Activated CD8-positive, alpha-beta T cell treated with anti-CD3 and anti-CD28 coated beads for 36 hours (primary cell): ENCODE measurements around the gene KLF18. TPM values are rescaled to one million over a fixed set of nuclear protein-coding genes. Genes with fewer than 3 reads are reported as not detected.

Experiments used
- ATAC-seq: fragments of 200-7000 bp; cut with Tn5 transposase; one replicate; pipeline ENCODE4 v1.10.0; 2021; ENCODE audit warnings: mild to moderate bottlenecking, moderate library complexity
- CTCF ChIA-PET: fragments of 350-600 bp; sonication (Branson Sonifier 250); formaldehyde crosslinking; loops from one replicate; lab custom pipeline; 2021; ENCODE audit warnings: antibody characterized with exemption; lab: Charles Lee
- POLR2A ChIA-PET: fragments of 350-600 bp; sonication (Branson Sonifier 250); formaldehyde crosslinking; loops from one replicate; lab custom pipeline; 2021; ENCODE audit warnings: antibody characterized with exemption; lab: Charles Lee
- DNase-seq: peaks from one replicate; pipeline ENCODE4 v3.0.0-alpha.2; 2020
- H3K27ac Mint-ChIP-seq: one replicate; pipeline ENCODE4 v1.8.0; 2021; ENCODE audit warnings: mild to moderate bottlenecking, mixed read lengths
- H3K27me3 Mint-ChIP-seq: one replicate; pipeline ENCODE4 v1.8.0; 2021; ENCODE audit warnings: mixed read lengths
- H3K36me3 Mint-ChIP-seq: one replicate; pipeline ENCODE4 v1.8.0; 2021; ENCODE audit warnings: low read depth, mixed read lengths
- H3K4me1 Mint-ChIP-seq: one replicate; pipeline ENCODE4 v1.8.0; 2021; ENCODE audit warnings: low read depth, mixed read lengths
- H3K4me3 Mint-ChIP-seq: one replicate; pipeline ENCODE4 v1.8.0; 2021; ENCODE audit warnings: mild to moderate bottlenecking, moderate library complexity, mixed read lengths
- H3K9me3 Mint-ChIP-seq: one replicate; pipeline ENCODE4 v1.8.0; 2021; ENCODE audit warnings: mixed read lengths
- CTCF ChIP-seq: fragments of 200-600 bp; IDR thresholded peaks from one replicate; pipeline ENCODE4 v1.8.0; 2022; ENCODE audit warnings: antibody characterized with exemption, mild to moderate bottlenecking
- intact Hi-C: fragments of 100-400 bp; cut with micrococcal nuclease; formaldehyde crosslinking; loops from one replicate; pipeline ENCODE4 v1.10.0; 2022
- total RNA-seq, 2 experiments: library from RNA; stranded (reverse); gene quantifications; one replicate each; pipeline ENCODE4 v1.2.3, GENCODE V29; 2021

The KLF18 gene
- total RNA-seq, 2 experiments from 2014 or later, result not detected

- POLR2A ChIA-PET, result no interaction called here
- H3K27ac Mint-ChIP-seq, result no peak overlapping the region
Measured at GRCh38 chr1:44158871-44159270, 17.4 kb upstream of the KLF18 start.

DNA sequence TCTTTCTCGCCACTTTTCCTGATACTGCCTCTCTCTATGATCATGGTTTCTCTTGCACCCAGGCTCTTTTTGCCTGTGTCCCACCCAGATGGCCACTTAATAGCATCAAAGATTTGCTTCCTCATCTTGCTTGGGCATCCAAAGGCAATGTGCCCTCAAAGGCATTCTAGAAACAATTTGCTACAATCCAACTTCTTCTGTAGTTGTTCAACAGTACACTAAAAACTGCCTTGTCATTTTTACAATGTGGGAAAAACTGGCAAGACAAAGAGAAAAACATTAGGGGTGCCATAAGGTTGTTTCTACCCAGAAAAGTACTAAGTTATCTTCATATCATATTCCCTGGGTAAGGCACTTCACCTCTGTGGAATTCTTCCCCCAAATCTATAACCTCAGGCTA is 16.5 kb upstream of the KLF18 start:
- no peak for TF ChIP-seq CTCF
- Mint-ChIP-seq H3K4me1 (no peaks in the 10 kb centered on the region), H3K4me3 (no peak overlapping the region), H3K36me3 (no peaks in the 10 kb centered on the region), H3K9me3 (peaks cover 2% of the 10 kb centered on the region), H3K27me3 (no peaks in the 10 kb centered on the region), H3K27ac (no peak overlapping the region)
- no peak for DNase-seq
- CTCF ChIA-PET, result no interaction called here
- POLR2A ChIA-PET, result no interaction called here
- intact Hi-C loops, result no loop called here
- no peak for ATAC-seq

More at GRCh38 chr1:44158871-44159270, 17.4 kb upstream of the KLF18 start:
- ATAC-seq (no peak), DNase-seq (no peak)
- intact Hi-C loops, result no loop called here
- Mint-ChIP-seq H3K9me3 (peaks cover 2% of the 10 kb centered on the region), H3K27me3 (no peaks in the 10 kb centered on the region), H3K4me1 (no peaks in the 10 kb centered on the region), H3K36me3 (no peaks in the 10 kb centered on the region), H3K4me3 (no peak overlapping the region)
- CTCF ChIA-PET, result no interaction called here
- TF ChIP-seq CTCF, result no peak

DNA sequence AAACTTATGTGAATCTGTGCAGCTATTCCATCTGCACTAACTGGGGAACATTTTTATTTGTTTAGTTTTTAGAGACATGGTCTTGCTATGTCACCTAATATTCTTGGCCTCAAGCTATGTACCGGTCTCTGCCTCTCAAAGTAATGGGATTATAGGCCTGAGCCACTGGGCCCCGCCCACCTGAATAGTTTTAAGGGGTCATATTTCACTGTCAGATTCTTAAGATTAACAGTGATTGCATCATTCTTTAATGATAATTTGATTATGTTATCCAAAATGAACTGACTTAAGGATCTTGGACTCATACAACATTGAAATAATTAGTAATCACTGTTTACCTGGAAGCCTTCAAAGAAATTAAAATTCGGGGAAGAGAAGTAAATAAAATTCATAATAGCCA is 12.6 kb upstream of the KLF18 start:
- ChIA-PET CTCF (no interaction called here), POLR2A (interaction anchor here (0.6 kb wide), 1 partner anchor 71 kb away, joined by 3 read pairs; no protein-coding TSS in a partner anchor)
- ATAC-seq, result no peak
- Mint-ChIP-seq H3K27ac (no peak overlapping the region), H3K27me3 (peaks cover 9% of the 10 kb centered on the region), H3K9me3 (no peaks in the 10 kb centered on the region), H3K4me3 (no peak overlapping the region), H3K4me1 (peaks cover 8% of the 10 kb centered on the region), H3K36me3 (no peaks in the 10 kb centered on the region)
- no peak for TF ChIP-seq CTCF
- intact Hi-C loops, result no loop called here
- DNase-seq, result no peak

DNA sequence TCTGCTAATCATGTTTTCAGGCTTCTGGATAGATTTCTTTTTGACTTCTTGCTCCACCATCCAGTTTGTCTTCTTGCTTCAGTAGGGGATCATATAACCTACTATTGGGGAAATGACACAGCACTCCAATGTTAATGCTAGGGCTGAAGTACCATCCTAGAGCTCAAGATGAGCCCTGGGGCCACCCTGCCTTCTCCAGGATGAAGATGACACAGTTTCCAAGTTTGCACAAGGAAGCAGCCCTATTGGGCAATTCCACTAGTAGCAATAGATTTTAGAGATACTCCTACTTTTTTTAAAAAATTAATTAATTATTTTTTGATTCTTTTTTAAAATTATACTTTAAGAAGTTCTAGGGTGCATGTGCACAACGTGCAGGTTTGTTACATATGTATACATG is 11.3 kb upstream of the KLF18 start:
- Mint-ChIP-seq H3K27me3 (peaks cover 9% of the 10 kb centered on the region), H3K4me3 (no peak overlapping the region), H3K4me1 (peaks cover 8% of the 10 kb centered on the region), H3K36me3 (no peaks in the 10 kb centered on the region), H3K27ac (no peak overlapping the region), H3K9me3 (no peaks in the 10 kb centered on the region)
- TF ChIP-seq CTCF, result no peak
- POLR2A ChIA-PET, result no interaction called here
- CTCF ChIA-PET, result no interaction called here
- intact Hi-C loops, result no loop called here
- DNase-seq (no peak), ATAC-seq (no peak)

- Mint-ChIP-seq H3K4me3 (no peak overlapping the region), H3K27me3 (peaks cover 9% of the 10 kb centered on the region), H3K4me1 (peaks cover 8% of the 10 kb centered on the region), H3K9me3 (no peaks in the 10 kb centered on the region), H3K27ac (no peak overlapping the region), H3K36me3 (no peaks in the 10 kb centered on the region)
- TF ChIP-seq CTCF, result no peak
- POLR2A ChIA-PET, result interaction anchor here (1.0 kb wide), 1 partner anchor 33 kb away, joined by 3 read pairs; no protein-coding TSS in a partner anchor
- intact Hi-C loops, result no loop called here
- DNase-seq (no peak), ATAC-seq (no peak)
- CTCF ChIA-PET, result no interaction called here
Measured at GRCh38 chr1:44151808-44152207, 10.4 kb upstream of the KLF18 start.
